ENCODE measurements around the gene MEGF9.
"Not testable (repeated sequence)": the region's sequence is repeated elsewhere in the genome, so short reads cannot be mapped to it uniquely, and the experiment has no call there.

The MEGF9 gene

GRCh38 chr9:120561709-120562108, 152.6 kb downstream of the MEGF9 start:
- H3K27ac ChIP-seq: no peak overlapping the region
- TF ChIP-seq CTCF (conservative IDR thresholded peaks at IDR 0.05): no peak
- TF ChIP-seq ZFX (IDR thresholded peaks at IDR 0.05): no peak

- TF ChIP-seq ZFX (IDR thresholded peaks at IDR 0.05): no peak
- TF ChIP-seq CTCF (conservative IDR thresholded peaks at IDR 0.05): no peak
- H3K27ac ChIP-seq: no peak overlapping the region
Observed at GRCh38 chr9:120559546-120559945, 154.7 kb downstream of the MEGF9 start.

GRCh38 chr9:120558454-120558853, 155.8 kb downstream of the MEGF9 start:
- no peak for TF ChIP-seq ZFX (IDR thresholded peaks at IDR 0.05)
- no peak for TF ChIP-seq CTCF (conservative IDR thresholded peaks at IDR 0.05)
- H3K27ac ChIP-seq: no peak overlapping the region

- TF ChIP-seq CTCF (conservative IDR thresholded peaks at IDR 0.05) (no peak), ZFX (IDR thresholded peaks at IDR 0.05) (no peak)
- H3K27ac ChIP-seq: no peak overlapping the region
Observed at GRCh38 chr9:120557205-120557604, 157.1 kb downstream of the MEGF9 start.

- no peak overlapping the region for H3K27ac ChIP-seq
- no peak for TF ChIP-seq CTCF (conservative IDR thresholded peaks at IDR 0.05)
- TF ChIP-seq ZFX (IDR thresholded peaks at IDR 0.05): no peak
Observed at GRCh38 chr9:120556775-120557174, 157.5 kb downstream of the MEGF9 start.

- H3K27ac ChIP-seq: no peak overlapping the region
- TF ChIP-seq ZFX (IDR thresholded peaks at IDR 0.05): no peak
- TF ChIP-seq CTCF (conservative IDR thresholded peaks at IDR 0.05): no peak
Observed at GRCh38 chr9:120555839-120556238, 158.4 kb downstream of the MEGF9 start.

GRCh38 chr9:120552210-120552704, 162.0 kb downstream of the MEGF9 start:
- H3K27ac ChIP-seq: not testable (repeated sequence)

Data from C4-2B (cell line).